Muscle of arm (tissue), 14 donors: ENCODE measurements around the gene GYS2. TPM values are rescaled to one million over a fixed set of nuclear protein-coding genes. Genes with fewer than 3 reads are reported as not detected.
"Not testable (repeated sequence)": the region's sequence is repeated elsewhere in the genome, so short reads cannot be mapped to it uniquely, and the experiment has no call there.

Experiments
- DNase-seq: peaks from one replicate; pipeline ENCODE4 v3.0.0-alpha.2; 2013
- long read RNA-seq, 11 donors: transcript quantifications; one replicate each; lab custom pipeline, GENCODE V29; 2026
- polyA plus RNA-seq, 12 donors: library from polyadenylated mRNA; unstranded; fragments of 120-200 nt; gene quantifications; one replicate each; pipeline ENCODE4 v1.2.1, GENCODE V29; 2013; ENCODE audit not compliant: insufficient read length in 12 of 12

Gene GYS2
- under 1 TPM in 6 of 12 donors, not detected in 6; 0.26 to 0.58 (median 0.48) TPM for polyA plus RNA-seq
- long read RNA-seq, donor 1: 0 reads
- long read RNA-seq, donor 2: 0 reads
- long read RNA-seq, donor 3: 0 reads
- long read RNA-seq, donor 4: 0 reads
- long read RNA-seq, donor 5: 0 reads
- long read RNA-seq, donor 6: 0 reads
- long read RNA-seq, donor 7: 0 reads
- long read RNA-seq, donor 8: 0 reads
- long read RNA-seq, donor 9: 0 reads
- long read RNA-seq, donor 10: 0 reads
- long read RNA-seq, donor 11: 0 reads

- no peak for DNase-seq
Observed at GRCh38 chr12:21604245-21605101, at the start of gene GYS2. GYS2 (minus strand) TSS chr12:21604847; CDS start chr12:21604592, 255 bp downstream.

GRCh38 chr12:21651821-21652220 is 47.2 kb upstream of the GYS2 start:
- no peak for DNase-seq

GRCh38 chr12:21650997-21651396 is 46.4 kb upstream of the GYS2 start:
- DNase-seq: no peak

- DNase-seq: no peak
Observed at GRCh38 chr12:21649034-21649433, 44.4 kb upstream of the GYS2 start.

- DNase-seq: no peak
Observed at GRCh38 chr12:21648378-21648777, 43.7 kb upstream of the GYS2 start.

GRCh38 chr12:21647179-21647578 is 42.5 kb upstream of the GYS2 start:
- DNase-seq: no peak

- DNase-seq: not testable (repeated sequence)
Observed at GRCh38 chr12:21645041-21645500, 40.4 kb upstream of the GYS2 start.

- no peak for DNase-seq
Observed at GRCh38 chr12:21644516-21644915, 39.9 kb upstream of the GYS2 start.

- DNase-seq: no peak
Observed at GRCh38 chr12:21643758-21644157, 39.1 kb upstream of the GYS2 start.

- no peak for DNase-seq
Observed at GRCh38 chr12:21642707-21643389, 38.2 kb upstream of the GYS2 start.

- no peak for DNase-seq
Observed at GRCh38 chr12:21638054-21638891, 33.6 kb upstream of the GYS2 start.

GRCh38 chr12:21634245-21634644 is 29.6 kb upstream of the GYS2 start:
- no peak for DNase-seq

- no peak for DNase-seq
Observed at GRCh38 chr12:21631367-21631766, 26.7 kb upstream of the GYS2 start.

GRCh38 chr12:21627924-21628323 is 23.3 kb upstream of the GYS2 start:
- DNase-seq: no peak

GRCh38 chr12:21618566-21618965 is 13.9 kb upstream of the GYS2 start:
- DNase-seq: no peak

GRCh38 chr12:21617030-21617429 is 12.4 kb upstream of the GYS2 start:
- DNase-seq: no peak

GRCh38 chr12:21615431-21615830 is 10.8 kb upstream of the GYS2 start:
- DNase-seq: no peak

- DNase-seq: no peak
Observed at GRCh38 chr12:21614506-21614905, 9.9 kb upstream of the GYS2 start.

- DNase-seq: no peak
Observed at GRCh38 chr12:21613931-21614330, 9.3 kb upstream of the GYS2 start.

GRCh38 chr12:21608196-21608595 is 3.5 kb upstream of the GYS2 start:
- no peak for DNase-seq

GRCh38 chr12:21607701-21608100 is 3.1 kb upstream of the GYS2 start:
- peak; percentile 28 for DNase-seq

GRCh38 chr12:21606175-21606574 is 1.5 kb upstream of the GYS2 start:
- DNase-seq: no peak
